Erythroblast (primary cell): ENCODE measurements around the gene OLFM2.

Experiments
- GATA1 ChIP-seq: IDR thresholded peaks from 2 replicates; pipeline ENCODE4 v1.6.1; 2011; ENCODE audit warnings: low read depth, mild to moderate bottlenecking, control low read depth, low read length, moderate library complexity
- POLR2A ChIP-seq: IDR thresholded peaks from 2 replicates; pipeline ENCODE4 v1.6.1; 2011; ENCODE audit warnings: mild to moderate bottlenecking, low read length

GRCh38 chr19:9935506-9936325, 599 bp downstream of the OLFM2 start:
- TF ChIP-seq POLR2A (no peak), GATA1 (no peak)
